ENCODE data around the gene DNAJC8. TPM values are rescaled to one million over a fixed set of nuclear protein-coding genes. Genes with fewer than 3 reads are reported as not detected.

The DNAJC8 gene
- polyA plus RNA-seq, 1 of the 3 experiments (the other 2 are of a cell fraction), result 50.9 TPM

- Histone ChIP-seq H3K4me2 (no peak overlapping the region), H3K36me3 (replicated peaks in 1 of 2; ENCODE audit: control insufficient read depth in 1 of 2, insufficient read depth in 2 of 2, low read length in 1 of 2) (peaks cover 18% of the 10 kb centered on the region in 2 experiments), H3K79me2 (ENCODE audit: insufficient read depth) (peaks cover 95% of the 10 kb centered on the region), H3K4me1 (ENCODE audit: control insufficient read depth in 1 of 2, insufficient read depth in 2 of 2, low read depth in 1 of 2, low read length in 1 of 2) (no peaks in the 10 kb centered on the region; a peak in 1 of 4 replicates), H3K4me3 (ENCODE audit: low read depth in 2 of 2, low read length in 1 of 2) (no peak overlapping the region), H3K9me3 (no peaks in the 10 kb centered on the region), H3F3A (replicated peaks; ENCODE audit: insufficient read depth) (peaks cover 5% of the 10 kb centered on the region), H3K27me3 (ENCODE audit: insufficient read depth) (no peaks in the 10 kb centered on the region), H4K20me1 (ENCODE audit: insufficient read depth) (peaks cover 98% of the 10 kb centered on the region), H2AFZ (ENCODE audit: low read depth) (no peak overlapping the region), H3K27ac (ENCODE audit: low read depth in 2 of 2, low read length in 1 of 2) (no peak overlapping the region), H3K9me2 (no peaks in the 10 kb centered on the region), H3K9ac (no peak overlapping the region)
- ChIA-PET CTCF (interaction anchor here (1.0 to 1.5 kb wide), 2 partner anchors 59 to 92 kb away, joined by 3 read pairs; no protein-coding TSS in a partner anchor), POLR2A (no interaction called here)
- TF ChIP-seq MXI1 (IDR thresholded peaks at IDR 0.05; ENCODE audit: low read depth, low read length), result no peak
- TF ChIP-seq RAD21 (IDR thresholded peaks at IDR 0.05; ENCODE audit: low read length), result no peak
- WGBS (ENCODE audit: low lambda C conversion rate), result 100% methylated on average over 2 of the region's 2 CpGs
- DNase-seq, result no peak
Observed at GRCh38 chr1:28267633-28268032, 34.8 kb upstream of the DNAJC8 start.

DNA sequence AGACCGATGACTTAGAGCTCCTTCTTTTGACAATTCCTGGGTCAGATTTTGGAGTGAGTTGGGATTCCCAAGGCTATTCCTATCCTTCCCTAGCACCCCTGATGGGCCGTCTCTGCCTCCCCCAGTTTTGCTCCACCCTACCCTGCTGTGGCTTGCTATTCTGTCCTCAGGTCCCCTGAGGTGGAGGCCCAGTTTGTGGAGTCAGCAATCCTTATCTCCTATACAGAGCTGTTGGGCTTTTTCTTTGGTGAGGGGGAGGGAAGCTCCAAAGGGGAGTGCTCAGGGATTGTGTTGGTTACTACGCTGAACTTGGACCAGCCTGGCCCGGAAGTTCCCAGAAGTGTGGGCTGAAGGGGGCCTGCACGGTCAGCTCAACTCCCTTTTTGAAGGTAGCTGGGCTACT is 34.1 kb upstream of the DNAJC8 start:
- Histone ChIP-seq H3K36me3 (replicated peaks in 1 of 2; ENCODE audit: control insufficient read depth in 1 of 2, insufficient read depth in 2 of 2, low read length in 1 of 2) (peaks cover 11 to 13% of the 10 kb centered on the region in 2 experiments), H3K4me2 (no peak overlapping the region), H4K20me1 (ENCODE audit: insufficient read depth) (peaks cover 98% of the 10 kb centered on the region), H3K9me2 (no peaks in the 10 kb centered on the region), H3K4me1 (ENCODE audit: control insufficient read depth in 1 of 2, insufficient read depth in 2 of 2, low read depth in 1 of 2, low read length in 1 of 2) (peaks cover 0 to 4% of the 10 kb centered on the region in 2 experiments; a peak in 1 of 4 replicates), H3K4me3 (ENCODE audit: low read depth in 2 of 2, low read length in 1 of 2) (no peak overlapping the region), H3K27me3 (ENCODE audit: insufficient read depth) (no peaks in the 10 kb centered on the region), H3K79me2 (ENCODE audit: insufficient read depth) (peaks cover 95% of the 10 kb centered on the region), H3K9me3 (no peaks in the 10 kb centered on the region), H3K9ac (no peak overlapping the region), H2AFZ (ENCODE audit: low read depth) (no peak overlapping the region), H3F3A (replicated peaks; ENCODE audit: insufficient read depth) (peaks cover 5% of the 10 kb centered on the region), H3K27ac (ENCODE audit: low read depth in 2 of 2, low read length in 1 of 2) (no peak overlapping the region)
- ChIA-PET CTCF (interaction anchor here (0.7 to 1.5 kb wide), 4 partner anchors 9 to 93 kb away, joined by 3 to 4 read pairs (median 3); no protein-coding TSS in a partner anchor), POLR2A (interaction anchor here (0.7 kb wide), 1 partner anchor 62 kb away, joined by 6 read pairs; the partner anchor contains the start of gene MED18)
- 85% methylated on average over 4 of the region's 5 CpGs for WGBS (ENCODE audit: low lambda C conversion rate)
- TF ChIP-seq FOXM1 (IDR thresholded peaks at IDR 0.05; ENCODE audit: low read depth) (no peak), SMC3 (IDR thresholded peaks at IDR 0.05; ENCODE audit: low read depth, low read length) (no peak), JUND (IDR thresholded peaks at IDR 0.05) (no peak), MXI1 (IDR thresholded peaks at IDR 0.05; ENCODE audit: low read depth, low read length) (no peak), MAX (IDR thresholded peaks at IDR 0.05; ENCODE audit: low read depth) (no peak), ELF1 (IDR thresholded peaks at IDR 0.05) (no peak), MEF2A (IDR thresholded peaks at IDR 0.05; ENCODE audit: borderline replicate concordance, low read depth) (no peak), RCOR1 (IDR thresholded peaks at IDR 0.05; ENCODE audit: low read length) (no peak), RAD21 (IDR thresholded peaks at IDR 0.05; ENCODE audit: low read length) (no peak), TEAD4 (IDR thresholded peaks at IDR 0.05; ENCODE audit: borderline replicate concordance, insufficient read depth) (no peak), EZH2phosphoT487 (IDR thresholded peaks at IDR 0.05; ENCODE audit: borderline replicate concordance, low read depth) (no peak), POLR2AphosphoS5 (IDR thresholded peaks at IDR 0.05; ENCODE audit: low read depth, low read length) (no peak), EP300 (IDR thresholded peaks at IDR 0.05; ENCODE audit: borderline replicate concordance in 1 of 2, low read depth in 1 of 2, low read length in 1 of 2) (no peak), FOSL2 (IDR thresholded peaks at IDR 0.05; ENCODE audit: borderline replicate concordance, low read depth) (no peak), RFX5 (IDR thresholded peaks at IDR 0.05; ENCODE audit: low read length) (no peak)
- TF ChIP-seq, protein P1, sequence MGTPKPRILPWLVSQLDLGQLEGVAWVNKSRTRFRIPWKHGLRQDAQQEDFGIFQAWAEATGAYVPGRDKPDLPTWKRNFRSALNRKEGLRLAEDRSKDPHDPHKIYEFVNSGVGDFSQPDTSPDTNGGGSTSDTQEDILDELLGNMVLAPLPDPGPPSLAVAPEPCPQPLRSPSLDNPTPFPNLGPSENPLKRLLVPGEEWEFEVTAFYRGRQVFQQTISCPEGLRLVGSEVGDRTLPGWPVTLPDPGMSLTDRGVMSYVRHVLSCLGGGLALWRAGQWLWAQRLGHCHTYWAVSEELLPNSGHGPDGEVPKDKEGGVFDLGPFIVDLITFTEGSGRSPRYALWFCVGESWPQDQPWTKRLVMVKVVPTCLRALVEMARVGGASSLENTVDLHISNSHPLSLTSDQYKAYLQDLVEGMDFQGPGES (IDR thresholded peaks at IDR 0.05; ENCODE audit: low read depth, low read length), result no peak
- TF ChIP-seq, protein P2, sequence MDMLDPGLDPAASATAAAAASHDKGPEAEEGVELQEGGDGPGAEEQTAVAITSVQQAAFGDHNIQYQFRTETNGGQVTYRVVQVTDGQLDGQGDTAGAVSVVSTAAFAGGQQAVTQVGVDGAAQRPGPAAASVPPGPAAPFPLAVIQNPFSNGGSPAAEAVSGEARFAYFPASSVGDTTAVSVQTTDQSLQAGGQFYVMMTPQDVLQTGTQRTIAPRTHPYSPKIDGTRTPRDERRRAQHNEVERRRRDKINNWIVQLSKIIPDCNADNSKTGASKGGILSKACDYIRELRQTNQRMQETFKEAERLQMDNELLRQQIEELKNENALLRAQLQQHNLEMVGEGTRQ (IDR thresholded peaks at IDR 0.05; ENCODE audit: borderline replicate concordance, low read depth, low read length), result no peak
- TF ChIP-seq, protein P3, sequence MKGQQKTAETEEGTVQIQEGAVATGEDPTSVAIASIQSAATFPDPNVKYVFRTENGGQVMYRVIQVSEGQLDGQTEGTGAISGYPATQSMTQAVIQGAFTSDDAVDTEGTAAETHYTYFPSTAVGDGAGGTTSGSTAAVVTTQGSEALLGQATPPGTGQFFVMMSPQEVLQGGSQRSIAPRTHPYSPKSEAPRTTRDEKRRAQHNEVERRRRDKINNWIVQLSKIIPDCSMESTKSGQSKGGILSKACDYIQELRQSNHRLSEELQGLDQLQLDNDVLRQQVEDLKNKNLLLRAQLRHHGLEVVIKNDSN (IDR thresholded peaks at IDR 0.05; ENCODE audit: borderline replicate concordance, low read depth), result no peak
- TF ChIP-seq, protein P4, sequence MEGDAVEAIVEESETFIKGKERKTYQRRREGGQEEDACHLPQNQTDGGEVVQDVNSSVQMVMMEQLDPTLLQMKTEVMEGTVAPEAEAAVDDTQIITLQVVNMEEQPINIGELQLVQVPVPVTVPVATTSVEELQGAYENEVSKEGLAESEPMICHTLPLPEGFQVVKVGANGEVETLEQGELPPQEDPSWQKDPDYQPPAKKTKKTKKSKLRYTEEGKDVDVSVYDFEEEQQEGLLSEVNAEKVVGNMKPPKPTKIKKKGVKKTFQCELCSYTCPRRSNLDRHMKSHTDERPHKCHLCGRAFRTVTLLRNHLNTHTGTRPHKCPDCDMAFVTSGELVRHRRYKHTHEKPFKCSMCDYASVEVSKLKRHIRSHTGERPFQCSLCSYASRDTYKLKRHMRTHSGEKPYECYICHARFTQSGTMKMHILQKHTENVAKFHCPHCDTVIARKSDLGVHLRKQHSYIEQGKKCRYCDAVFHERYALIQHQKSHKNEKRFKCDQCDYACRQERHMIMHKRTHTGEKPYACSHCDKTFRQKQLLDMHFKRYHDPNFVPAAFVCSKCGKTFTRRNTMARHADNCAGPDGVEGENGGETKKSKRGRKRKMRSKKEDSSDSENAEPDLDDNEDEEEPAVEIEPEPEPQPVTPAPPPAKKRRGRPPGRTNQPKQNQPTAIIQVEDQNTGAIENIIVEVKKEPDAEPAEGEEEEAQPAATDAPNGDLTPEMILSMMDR (IDR thresholded peaks at IDR 0.05), result no peak
- no peak for DNase-seq
